SU-DHL-6 (cell line): Measurements from ENCODE around the gene COBL.

Experiments
- H2AFZ ChIP-seq: fragments of 200-600 bp; sonication (generic); 2 replicates; pipeline ENCODE4 v1.6.1; 2014; ENCODE audit warnings: low read depth, mild to moderate bottlenecking, moderate library complexity, mixed read lengths, antibody characterized with exemption, low read length; ENCODE audit not compliant: severe bottlenecking
- H3F3A ChIP-seq: fragments of 200-600 bp; shearing (Covaris generic); 2 replicates; pipeline ENCODE4 v1.6.0; 2016; ENCODE audit warnings: antibody characterized with exemption, mild to moderate bottlenecking; ENCODE audit not compliant: insufficient read depth
- H3K27ac ChIP-seq: fragments of 200-600 bp; sonication (generic); 2 replicates; pipeline ENCODE4 v1.5.1; 2016; ENCODE audit warnings: low read depth, mild to moderate bottlenecking, low read length, moderate library complexity, mixed read lengths
- H3K27me3 ChIP-seq: fragments of 200-600 bp; sonication (generic), shearing (Covaris generic); 2 replicates; pipeline ENCODE4 v1.6.0; 2014; ENCODE audit warnings: mild to moderate bottlenecking, low read length
- H3K36me3 ChIP-seq: fragments of 200-600 bp; sonication (generic); 2 replicates; pipeline ENCODE4 v1.6.1; 2014; ENCODE audit warnings: mild to moderate bottlenecking, low read length, mixed read lengths
- H3K4me2 ChIP-seq: fragments of 300-600, 200-600 bp; shearing (Covaris generic), sonication (generic); 2 replicates; pipeline ENCODE4 v1.6.0; 2014; ENCODE audit warnings: low read length, low read depth, mild to moderate bottlenecking; ENCODE audit not compliant: poor library complexity, severe bottlenecking
- H3K4me3 ChIP-seq: fragments of 200-600 bp; sonication (generic); 2 replicates; pipeline ENCODE4 v1.5.1; 2014; ENCODE audit warnings: antibody characterized with exemption, low read length, mild to moderate bottlenecking, mixed read lengths; ENCODE audit not compliant: insufficient read depth, poor library complexity, severe bottlenecking
- H3K79me2 ChIP-seq: fragments of 200-600 bp; sonication (generic); 2 replicates; pipeline ENCODE4 v1.6.1; 2014; ENCODE audit warnings: mild to moderate bottlenecking, low read length, moderate library complexity; ENCODE audit not compliant: insufficient read depth
- H3K9ac ChIP-seq: fragments of 200-600 bp; sonication (generic); 2 replicates; pipeline ENCODE4 v1.7.0; 2014; ENCODE audit warnings: mild to moderate bottlenecking, low read length
- H3K9me2 ChIP-seq: fragments of 200-600 bp; sonication (generic); replicated peaks from 2 replicates; pipeline ENCODE4 v1.6.1; 2014; ENCODE audit warnings: low read length; ENCODE audit not compliant: insufficient read depth
- H3K9me3 ChIP-seq: fragments of 200-600 bp; sonication (generic); 2 replicates; pipeline ENCODE4 v1.6.1; 2014; ENCODE audit warnings: low read length, mixed read lengths; ENCODE audit not compliant: insufficient read depth
- H4K20me1 ChIP-seq: fragments of 200-600 bp; sonication (generic); 2 replicates; pipeline ENCODE4 v1.6.1; 2014; ENCODE audit warnings: low read depth, mild to moderate bottlenecking, antibody characterized with exemption, low read length, moderate library complexity, mixed read lengths
- CTCF ChIP-seq: fragments of 200-600 bp; sonication (generic); IDR thresholded peaks from one replicate; pipeline ENCODE4 v1.5.1; 2017; ENCODE audit warnings: antibody characterized with exemption, mild to moderate bottlenecking, low read length, moderate library complexity; ENCODE audit not compliant: insufficient read depth, poor library complexity, severe bottlenecking
- EZH2phosphoT487 ChIP-seq: fragments of 200-600 bp; sonication (generic), shearing (Covaris generic); conservative IDR thresholded peaks from 2 replicates; pipeline ENCODE4 v1.6.1; 2018; ENCODE audit warnings: mild to moderate bottlenecking, antibody characterized with exemption, low read length, moderate library complexity, mixed read lengths

Gene COBL

GRCh38 chr7:51253157-51253556, 63.5 kb downstream of the COBL start:
- Histone ChIP-seq H3F3A (no peaks in the 10 kb centered on the region), H3K27me3 (no peaks in the 10 kb centered on the region), H3K79me2 (no peaks in the 10 kb centered on the region), H3K9me2 (no peaks in the 10 kb centered on the region), H3K27ac (no peak overlapping the region), H2AFZ (no peak overlapping the region), H3K36me3 (no peaks in the 10 kb centered on the region), H3K9ac (no peak overlapping the region), H3K9me3 (no peaks in the 10 kb centered on the region), H3K4me2 (no peak overlapping the region), H3K4me3 (no peak overlapping the region), H4K20me1 (no peaks in the 10 kb centered on the region)
- TF ChIP-seq CTCF: no peak
- TF ChIP-seq EZH2phosphoT487: no peak

- no peak overlapping the region for H3K4me2 ChIP-seq
- H3K4me3 ChIP-seq: no peak overlapping the region
- H4K20me1 ChIP-seq: no peaks in the 10 kb centered on the region
- no peaks in the 10 kb centered on the region for H3K9me3 ChIP-seq
- TF ChIP-seq CTCF (no peak), EZH2phosphoT487 (no peak)
- H3K36me3 ChIP-seq: no peaks in the 10 kb centered on the region
- H3F3A ChIP-seq: no peaks in the 10 kb centered on the region
- H3K9me2 ChIP-seq: no peaks in the 10 kb centered on the region
- no peak overlapping the region for H3K27ac ChIP-seq
- no peak overlapping the region for H2AFZ ChIP-seq
- no peaks in the 10 kb centered on the region for H3K79me2 ChIP-seq
- no peak overlapping the region for H3K9ac ChIP-seq
- no peaks in the 10 kb centered on the region for H3K27me3 ChIP-seq
Observed at GRCh38 chr7:51251290-51251689, 65.3 kb downstream of the COBL start.

GRCh38 chr7:51250512-51250911, 66.1 kb downstream of the COBL start:
- no peaks in the 10 kb centered on the region for H3K9me3 ChIP-seq
- H3F3A ChIP-seq: no peaks in the 10 kb centered on the region
- no peak overlapping the region for H3K4me3 ChIP-seq
- no peaks in the 10 kb centered on the region for H3K9me2 ChIP-seq
- H3K9ac ChIP-seq: no peak overlapping the region
- H3K27me3 ChIP-seq: no peaks in the 10 kb centered on the region
- no peak overlapping the region for H2AFZ ChIP-seq
- no peaks in the 10 kb centered on the region for H4K20me1 ChIP-seq
- H3K79me2 ChIP-seq: no peaks in the 10 kb centered on the region
- TF ChIP-seq EZH2phosphoT487: no peak
- no peak for TF ChIP-seq CTCF
- no peak overlapping the region for H3K4me2 ChIP-seq
- no peak overlapping the region for H3K27ac ChIP-seq
- no peaks in the 10 kb centered on the region for H3K36me3 ChIP-seq
